ENCODE measurements around the gene CAGE1.

The CAGE1 gene

DNA sequence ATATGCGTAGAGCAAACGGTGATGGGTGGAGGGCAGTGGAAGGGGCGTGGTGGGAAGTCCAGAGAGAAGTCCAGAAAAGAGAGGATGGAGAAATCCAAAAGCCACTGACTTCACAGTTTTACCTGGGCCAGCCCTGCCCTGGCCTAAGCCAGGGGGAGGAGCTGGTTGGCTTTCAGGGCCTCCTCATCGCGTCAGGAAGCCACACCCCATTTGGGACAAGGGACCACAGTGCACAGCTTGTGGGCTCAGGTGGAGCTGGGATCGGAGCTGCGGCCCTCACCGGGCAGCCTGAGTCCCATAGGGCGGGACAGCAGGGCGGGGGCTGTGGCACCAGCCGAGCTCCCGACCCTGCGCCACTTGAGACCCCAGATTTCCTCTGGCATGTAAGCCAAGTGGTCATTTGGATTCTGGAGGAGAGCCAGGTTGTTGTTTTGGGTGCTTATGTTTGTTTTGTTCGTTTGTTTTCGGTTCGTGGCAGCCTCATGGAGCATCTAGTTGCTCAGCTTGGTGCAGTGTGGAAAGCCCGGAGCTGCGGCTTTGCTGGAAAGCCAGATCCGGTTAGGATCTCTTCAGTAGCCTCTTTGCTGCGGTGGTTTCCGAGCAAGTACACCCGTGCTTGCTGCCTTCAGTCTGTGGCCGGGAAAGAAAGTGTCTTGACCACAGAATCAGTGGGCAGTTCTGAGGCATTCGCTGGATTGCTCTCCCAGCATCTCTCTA is 42.3 kb upstream of the CAGE1 start:
- Histone ChIP-seq H3K27me3 (ENCODE audit: control insufficient read depth, low read length) (no peaks in the 10 kb centered on the region), H3K4me2 (ENCODE audit: low read length) (no peak overlapping the region), H3K36me3 (ENCODE audit: control insufficient read depth, low read length) (no peaks in the 10 kb centered on the region), H4K20me1 (ENCODE audit: control insufficient read depth, insufficient read depth, low read depth, low read length) (no peaks in the 10 kb centered on the region), H3F3A (ENCODE audit: control insufficient read depth, insufficient read depth) (no peaks in the 10 kb centered on the region), H3K4me3 (ENCODE audit: low read length) (no peak overlapping the region), H3K9me2 (replicated peaks; ENCODE audit: control insufficient read depth, low read length) (no peaks in the 10 kb centered on the region), H3K4me1 (ENCODE audit: control insufficient read depth, low read length) (no peaks in the 10 kb centered on the region), H3K79me2 (ENCODE audit: control insufficient read depth, low read length) (no peaks in the 10 kb centered on the region), H3K9me3 (ENCODE audit: control insufficient read depth, insufficient read depth, low read length) (no peaks in the 10 kb centered on the region), H3K27ac (ENCODE audit: low read depth, low read length) (no peak overlapping the region)
- TF ChIP-seq EZH2phosphoT487 (IDR thresholded peaks at IDR 0.05; ENCODE audit: borderline replicate concordance, low read length): no peak
- TF ChIP-seq, protein P1, sequence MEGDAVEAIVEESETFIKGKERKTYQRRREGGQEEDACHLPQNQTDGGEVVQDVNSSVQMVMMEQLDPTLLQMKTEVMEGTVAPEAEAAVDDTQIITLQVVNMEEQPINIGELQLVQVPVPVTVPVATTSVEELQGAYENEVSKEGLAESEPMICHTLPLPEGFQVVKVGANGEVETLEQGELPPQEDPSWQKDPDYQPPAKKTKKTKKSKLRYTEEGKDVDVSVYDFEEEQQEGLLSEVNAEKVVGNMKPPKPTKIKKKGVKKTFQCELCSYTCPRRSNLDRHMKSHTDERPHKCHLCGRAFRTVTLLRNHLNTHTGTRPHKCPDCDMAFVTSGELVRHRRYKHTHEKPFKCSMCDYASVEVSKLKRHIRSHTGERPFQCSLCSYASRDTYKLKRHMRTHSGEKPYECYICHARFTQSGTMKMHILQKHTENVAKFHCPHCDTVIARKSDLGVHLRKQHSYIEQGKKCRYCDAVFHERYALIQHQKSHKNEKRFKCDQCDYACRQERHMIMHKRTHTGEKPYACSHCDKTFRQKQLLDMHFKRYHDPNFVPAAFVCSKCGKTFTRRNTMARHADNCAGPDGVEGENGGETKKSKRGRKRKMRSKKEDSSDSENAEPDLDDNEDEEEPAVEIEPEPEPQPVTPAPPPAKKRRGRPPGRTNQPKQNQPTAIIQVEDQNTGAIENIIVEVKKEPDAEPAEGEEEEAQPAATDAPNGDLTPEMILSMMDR (IDR thresholded peaks at IDR 0.05; ENCODE audit: low read depth, low read length, poor library complexity, severe bottlenecking): no peak

DNA sequence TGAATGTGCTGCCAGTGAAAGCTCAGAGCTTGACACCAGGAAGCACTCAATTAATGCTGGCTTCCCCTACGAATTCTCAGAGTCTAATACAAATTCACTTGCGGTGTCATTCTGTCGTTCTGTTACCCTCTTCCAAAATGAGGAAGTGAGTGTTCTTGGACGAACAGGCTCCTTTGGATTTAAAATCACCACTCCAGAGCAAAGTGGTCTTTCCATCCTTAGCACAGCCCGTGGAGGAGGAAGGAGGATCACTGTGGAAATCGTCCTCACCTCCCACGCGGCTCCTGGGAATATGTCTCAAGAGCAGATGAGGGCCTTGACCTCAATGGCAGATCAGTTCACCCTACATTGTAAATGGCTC is 41.8 kb upstream of the CAGE1 start:
- Histone ChIP-seq H3F3A (ENCODE audit: control insufficient read depth, insufficient read depth) (no peaks in the 10 kb centered on the region), H3K27ac (ENCODE audit: low read depth, low read length) (no peak overlapping the region), H3K79me2 (ENCODE audit: control insufficient read depth, low read length) (no peaks in the 10 kb centered on the region), H4K20me1 (ENCODE audit: control insufficient read depth, insufficient read depth, low read depth, low read length) (no peaks in the 10 kb centered on the region), H3K9me3 (ENCODE audit: control insufficient read depth, insufficient read depth, low read length) (no peaks in the 10 kb centered on the region), H3K4me3 (ENCODE audit: low read length) (no peak overlapping the region), H3K4me2 (ENCODE audit: low read length) (no peak overlapping the region), H3K36me3 (ENCODE audit: control insufficient read depth, low read length) (no peaks in the 10 kb centered on the region), H3K4me1 (ENCODE audit: control insufficient read depth, low read length) (no peaks in the 10 kb centered on the region), H3K9me2 (replicated peaks; ENCODE audit: control insufficient read depth, low read length) (no peaks in the 10 kb centered on the region), H3K27me3 (ENCODE audit: control insufficient read depth, low read length) (no peaks in the 10 kb centered on the region)
- TF ChIP-seq, protein P1 (IDR thresholded peaks at IDR 0.05; ENCODE audit: low read depth, low read length, poor library complexity, severe bottlenecking): no peak
- TF ChIP-seq EZH2phosphoT487 (IDR thresholded peaks at IDR 0.05; ENCODE audit: borderline replicate concordance, low read length): no peak

DNA sequence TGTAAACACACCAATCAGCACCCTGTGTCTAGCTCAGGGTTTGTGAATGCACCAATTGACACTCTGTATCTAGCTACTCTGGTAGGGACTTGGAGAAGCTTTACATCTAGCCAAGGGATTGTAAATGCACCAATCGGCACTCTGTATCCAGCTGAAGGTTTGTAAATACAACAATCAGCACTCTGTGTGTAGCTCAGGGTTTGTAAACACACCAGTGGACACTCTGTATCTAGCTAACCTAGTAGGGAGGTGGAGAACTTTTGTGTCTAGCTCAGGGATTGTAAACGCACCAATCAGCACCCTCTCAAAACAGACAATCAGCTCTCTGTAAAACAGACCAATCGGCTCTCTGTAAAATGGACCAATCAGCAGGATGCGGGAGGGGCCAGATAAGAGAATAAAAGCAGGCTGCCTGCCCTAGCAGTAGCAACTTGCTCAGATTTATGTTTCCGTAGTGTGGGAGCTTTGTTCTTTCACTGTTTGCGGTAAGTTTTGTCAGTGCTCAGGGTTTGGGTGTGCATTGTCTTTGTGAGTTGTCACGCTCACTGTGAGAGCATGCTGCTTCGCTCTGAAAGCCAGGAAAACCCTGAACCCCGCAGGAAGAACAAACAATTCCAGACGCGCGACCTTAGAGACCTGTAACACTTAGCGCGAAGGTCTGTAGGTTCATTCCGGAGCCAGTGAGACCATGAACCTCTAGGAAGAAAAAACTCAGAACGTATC is 37.1 kb upstream of the CAGE1 start:
- no peaks in the 10 kb centered on the region for H4K20me1 ChIP-seq (ENCODE audit: control insufficient read depth, insufficient read depth, low read depth, low read length)
- no peaks in the 10 kb centered on the region; the same call in 1 of the 2 replicates for H3F3A ChIP-seq (ENCODE audit: control insufficient read depth, insufficient read depth)
- no peaks in the 10 kb centered on the region for H3K9me2 ChIP-seq (replicated peaks; ENCODE audit: control insufficient read depth, low read length)
- no peaks in the 10 kb centered on the region for H3K79me2 ChIP-seq (ENCODE audit: control insufficient read depth, low read length)
- no peak overlapping the region for H3K27ac ChIP-seq (ENCODE audit: low read depth, low read length)
- H3K4me2 ChIP-seq (ENCODE audit: low read length): no peak overlapping the region
- no peaks in the 10 kb centered on the region for H3K4me1 ChIP-seq (ENCODE audit: control insufficient read depth, low read length)
- no peaks in the 10 kb centered on the region for H3K9me3 ChIP-seq (ENCODE audit: control insufficient read depth, insufficient read depth, low read length)
- H3K36me3 ChIP-seq (ENCODE audit: control insufficient read depth, low read length): no peaks in the 10 kb centered on the region
- no peak overlapping the region for H3K4me3 ChIP-seq (ENCODE audit: low read length)
- H3K27me3 ChIP-seq (ENCODE audit: control insufficient read depth, low read length): no peaks in the 10 kb centered on the region
- no peak for TF ChIP-seq EZH2phosphoT487 (IDR thresholded peaks at IDR 0.05; ENCODE audit: borderline replicate concordance, low read length)
- TF ChIP-seq, protein P1 (IDR thresholded peaks at IDR 0.05; ENCODE audit: low read depth, low read length, poor library complexity, severe bottlenecking): no peak
